ENCODE results near the gene VIPR2.
A peak's percentile ranks its signal among the peaks of the same experiment; 100 is the strongest.

Gene VIPR2

DNA sequence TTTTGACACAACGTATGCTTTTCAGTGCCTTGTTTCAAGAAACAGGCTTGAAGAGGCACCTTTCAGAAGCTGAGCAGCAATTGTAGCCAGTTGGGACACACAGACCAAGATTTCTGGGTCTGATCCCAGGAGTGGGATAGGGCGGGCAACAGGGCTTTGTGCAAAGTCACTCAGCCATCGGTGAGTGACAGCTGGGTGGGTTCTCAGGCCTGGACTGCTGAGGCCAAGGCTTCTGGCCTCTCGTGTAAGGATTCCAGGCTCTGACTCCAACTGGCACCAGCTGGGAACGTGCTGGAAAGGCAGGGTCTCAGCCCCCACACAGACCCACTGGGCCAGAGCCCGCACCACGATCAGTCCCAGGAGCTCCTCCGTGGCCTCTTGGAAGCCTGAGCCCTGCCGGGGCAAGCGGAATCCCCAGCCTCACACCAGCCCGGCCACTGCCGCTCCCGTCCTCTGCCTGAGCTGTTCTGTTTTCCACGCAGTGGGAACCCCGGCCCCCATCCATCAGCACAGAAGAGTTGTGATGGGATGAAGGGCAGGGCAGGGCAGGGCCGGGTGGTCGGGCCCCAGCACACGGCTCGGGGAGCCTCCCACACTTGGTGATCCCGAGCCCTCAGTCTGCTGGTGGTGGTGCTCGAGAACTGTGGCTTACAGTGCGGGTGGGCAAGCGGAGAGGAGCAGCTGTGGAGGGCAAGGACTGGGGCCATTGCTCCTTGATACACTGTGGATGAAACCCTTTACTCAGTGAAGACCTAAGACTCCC, 46.8 kb downstream of the VIPR2 start:
- Histone ChIP-seq H3K36me3 (ENCODE audit: insufficient read depth, low read length) (peaks cover 98% of the 10 kb centered on the region), H3K27me3 (ENCODE audit: insufficient read depth, low read length, poor library complexity) (no peaks in the 10 kb centered on the region), H3K4me2 (ENCODE audit: insufficient read depth, low read length) (no peak overlapping the region), H2AFZ (ENCODE audit: low read depth, low read length) (no peak overlapping the region), H3K79me2 (ENCODE audit: insufficient read depth, low read length) (peaks cover 12% of the 10 kb centered on the region), H3K4me1 (ENCODE audit: insufficient read depth, low read length) (no peaks in the 10 kb centered on the region), H3K9ac (ENCODE audit: low read depth, low read length) (no peak overlapping the region), H4K20me1 (ENCODE audit: insufficient read depth, low read length) (0 out of 2 replicates have a peak, but pooled peaks cover 4% of the 10 kb centered on the region), H3K9me3 (ENCODE audit: insufficient read depth, low read length, severe bottlenecking) (no peaks in the 10 kb centered on the region), H3K4me3 (ENCODE audit: low read depth in 1 of 2, low read length in 2 of 2) (no peak overlapping the region), H3K27ac (ENCODE audit: low read length) (peak overlapping the region; percentile 55)
- TF ChIP-seq, protein P1, sequence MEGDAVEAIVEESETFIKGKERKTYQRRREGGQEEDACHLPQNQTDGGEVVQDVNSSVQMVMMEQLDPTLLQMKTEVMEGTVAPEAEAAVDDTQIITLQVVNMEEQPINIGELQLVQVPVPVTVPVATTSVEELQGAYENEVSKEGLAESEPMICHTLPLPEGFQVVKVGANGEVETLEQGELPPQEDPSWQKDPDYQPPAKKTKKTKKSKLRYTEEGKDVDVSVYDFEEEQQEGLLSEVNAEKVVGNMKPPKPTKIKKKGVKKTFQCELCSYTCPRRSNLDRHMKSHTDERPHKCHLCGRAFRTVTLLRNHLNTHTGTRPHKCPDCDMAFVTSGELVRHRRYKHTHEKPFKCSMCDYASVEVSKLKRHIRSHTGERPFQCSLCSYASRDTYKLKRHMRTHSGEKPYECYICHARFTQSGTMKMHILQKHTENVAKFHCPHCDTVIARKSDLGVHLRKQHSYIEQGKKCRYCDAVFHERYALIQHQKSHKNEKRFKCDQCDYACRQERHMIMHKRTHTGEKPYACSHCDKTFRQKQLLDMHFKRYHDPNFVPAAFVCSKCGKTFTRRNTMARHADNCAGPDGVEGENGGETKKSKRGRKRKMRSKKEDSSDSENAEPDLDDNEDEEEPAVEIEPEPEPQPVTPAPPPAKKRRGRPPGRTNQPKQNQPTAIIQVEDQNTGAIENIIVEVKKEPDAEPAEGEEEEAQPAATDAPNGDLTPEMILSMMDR (IDR thresholded peaks at IDR 0.05; ENCODE audit: borderline replicate concordance, extremely low read depth, low read length, poor library complexity, severe bottlenecking) = no peak
- DNase-seq (no peak), ATAC-seq (ENCODE audit: insufficient read depth, low read depth) (no peak)

DNA sequence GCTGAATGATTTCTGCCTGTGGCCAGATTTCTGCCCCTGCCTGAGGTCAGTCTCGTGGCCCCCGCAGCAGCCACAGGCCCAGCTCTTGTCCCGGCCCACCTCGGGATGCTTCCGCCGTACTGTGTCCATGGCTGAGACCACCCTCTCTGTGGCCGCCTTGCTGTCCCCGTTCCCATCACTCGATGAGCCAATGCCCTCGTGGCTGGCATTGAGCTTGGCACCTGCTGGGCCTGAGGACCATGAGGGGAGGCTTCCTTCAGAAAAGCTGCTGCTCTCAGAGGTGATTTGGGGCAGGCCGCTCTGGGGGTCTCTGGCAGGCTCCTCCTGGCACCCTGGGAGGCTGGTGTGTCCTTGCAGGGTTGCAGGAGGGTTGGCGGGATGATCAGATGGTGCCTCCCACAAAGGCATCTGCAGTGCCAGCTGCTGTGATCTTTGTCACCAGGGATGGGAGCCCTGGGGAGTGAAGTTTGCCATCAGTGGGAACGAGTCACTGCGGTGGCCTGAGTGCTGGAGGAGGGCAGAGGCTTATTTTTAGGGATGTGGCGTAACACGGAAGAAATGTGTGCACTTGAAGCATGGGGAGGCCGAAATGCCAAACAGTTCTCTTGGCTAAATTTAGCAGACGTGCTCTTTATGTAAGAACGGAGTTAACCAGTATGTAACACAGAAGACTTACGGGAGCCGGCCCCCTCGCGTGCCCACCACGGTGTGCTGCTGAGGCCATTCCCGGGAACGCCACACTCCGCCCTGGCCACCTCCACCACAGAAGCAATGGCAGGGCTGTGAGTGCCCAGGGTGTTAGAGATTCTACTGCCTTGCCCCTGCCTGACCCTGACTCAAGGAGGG, 47.7 kb downstream of the VIPR2 start:
- TF ChIP-seq, protein P1 (IDR thresholded peaks at IDR 0.05; ENCODE audit: borderline replicate concordance, extremely low read depth, low read length, poor library complexity, severe bottlenecking) = no peak
- TF ChIP-seq EZH2 (IDR thresholded peaks at IDR 0.05; ENCODE audit: borderline replicate concordance, low read depth, low read length, severe bottlenecking) = no peak
- Histone ChIP-seq H3K4me1 (ENCODE audit: insufficient read depth, low read length) (no peaks in the 10 kb centered on the region), H3K9ac (ENCODE audit: low read depth, low read length) (no peak overlapping the region), H3K79me2 (ENCODE audit: insufficient read depth, low read length) (peaks cover 18% of the 10 kb centered on the region), H3K4me2 (ENCODE audit: insufficient read depth, low read length) (no peak overlapping the region), H3K4me3 (ENCODE audit: low read depth in 1 of 2, low read length in 2 of 2) (no peak overlapping the region), H3K36me3 (ENCODE audit: insufficient read depth, low read length) (peaks cover 98% of the 10 kb centered on the region), H3K9me3 (ENCODE audit: insufficient read depth, low read length, severe bottlenecking) (no peaks in the 10 kb centered on the region), H2AFZ (ENCODE audit: low read depth, low read length) (no peak overlapping the region), H3K27me3 (ENCODE audit: insufficient read depth, low read length, poor library complexity) (no peaks in the 10 kb centered on the region), H4K20me1 (ENCODE audit: insufficient read depth, low read length) (0 out of 2 replicates have a peak, but pooled peaks cover 4% of the 10 kb centered on the region), H3K27ac (ENCODE audit: low read length) (peak overlapping the region; percentile 55)
- DNase-seq (no peak), ATAC-seq (ENCODE audit: insufficient read depth, low read depth) (no peak)

DNA sequence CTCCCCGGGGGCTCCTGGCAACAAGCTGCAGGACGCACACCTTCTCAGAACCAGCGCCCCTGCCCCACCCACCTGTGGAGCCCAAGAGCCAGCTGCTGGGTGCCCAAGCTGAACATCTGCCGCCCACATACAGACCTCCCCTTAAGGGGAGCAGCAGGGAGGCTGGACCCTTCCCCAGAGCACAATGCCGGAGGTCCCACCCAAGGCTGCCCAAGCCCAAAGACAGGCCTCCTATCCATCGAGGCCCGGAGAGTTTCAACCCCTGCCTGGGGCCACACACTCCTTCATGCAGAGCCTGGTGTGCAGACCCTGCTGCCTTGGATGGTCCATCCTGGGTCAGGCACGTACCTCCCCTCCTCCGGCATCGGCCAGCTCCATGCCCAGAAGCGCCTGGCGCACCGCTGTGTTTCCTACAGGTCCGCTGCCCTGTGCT, 48.7 kb downstream of the VIPR2 start:
- H3K9me3 ChIP-seq (ENCODE audit: insufficient read depth, low read length, severe bottlenecking) = no peaks in the 10 kb centered on the region
- no peak for TF ChIP-seq EZH2 (IDR thresholded peaks at IDR 0.05; ENCODE audit: borderline replicate concordance, low read depth, low read length, severe bottlenecking)
- TF ChIP-seq, protein P1 (IDR thresholded peaks at IDR 0.05; ENCODE audit: borderline replicate concordance, extremely low read depth, low read length, poor library complexity, severe bottlenecking) = no peak
- 0 out of 2 replicates have a peak, but pooled peaks cover 4% of the 10 kb centered on the region for H4K20me1 ChIP-seq (ENCODE audit: insufficient read depth, low read length)
- H3K27ac ChIP-seq (ENCODE audit: low read length) = 0 out of 2 replicates have a peak overlapping the region, but pooled peaks have one; percentile 31
- H2AFZ ChIP-seq (ENCODE audit: low read depth, low read length) = no peak overlapping the region
- DNase-seq = no peak
- H3K4me2 ChIP-seq (ENCODE audit: insufficient read depth, low read length) = no peak overlapping the region
- no peak overlapping the region for H3K4me3 ChIP-seq (ENCODE audit: low read depth in 1 of 2, low read length in 2 of 2)
- no peaks in the 10 kb centered on the region for H3K27me3 ChIP-seq (ENCODE audit: insufficient read depth, low read length, poor library complexity)
- H3K79me2 ChIP-seq (ENCODE audit: insufficient read depth, low read length) = peaks cover 24% of the 10 kb centered on the region
- no peak overlapping the region for H3K9ac ChIP-seq (ENCODE audit: low read depth, low read length)
- ATAC-seq (ENCODE audit: insufficient read depth, low read depth) = no peak
- H3K4me1 ChIP-seq (ENCODE audit: insufficient read depth, low read length) = no peaks in the 10 kb centered on the region
- H3K36me3 ChIP-seq (ENCODE audit: insufficient read depth, low read length) = peaks cover 99% of the 10 kb centered on the region
